Measurements from ENCODE around the gene KIAA1755. TPM values are rescaled to one million over a fixed set of nuclear protein-coding genes. Genes with fewer than 3 reads are reported as not detected.
A peak's percentile ranks its signal among the peaks of the same experiment; 100 is the strongest.
"Not testable (repeated sequence)": the region's sequence is repeated elsewhere in the genome, so short reads cannot be mapped to it uniquely, and the experiment has no call there.

KIAA1755 gene
- total RNA-seq, 2 donors from 2014 or later: not detected

GRCh38 chr20:38269040-38269439, 8.5 kb upstream of the KIAA1755 start:
- peaks cover 31% of the 10 kb centered on the region for H3K27me3 Mint-ChIP-seq
- ATAC-seq: no peak
- H3K9me3 ChIP-seq (ENCODE audit: control insufficient read depth, low read length, poor library complexity, severe bottlenecking): no peaks in the 10 kb centered on the region
- no peak overlapping the region for H3K27ac Mint-ChIP-seq
- DNase-seq: no peak
- no peaks in the 10 kb centered on the region for H3K4me1 Mint-ChIP-seq
- no peak overlapping the region for H3K4me3 Mint-ChIP-seq
- H3K36me3 Mint-ChIP-seq (ENCODE audit: low read depth): peaks cover 3% of the 10 kb centered on the region

- DNase-seq: no peak
- no peaks in the 10 kb centered on the region for H3K9me3 ChIP-seq (ENCODE audit: control insufficient read depth, low read length, poor library complexity, severe bottlenecking)
- Mint-ChIP-seq H3K4me3 (no peak overlapping the region), H3K27me3 (peaks cover 38% of the 10 kb centered on the region), H3K36me3 (ENCODE audit: low read depth) (peaks cover 3% of the 10 kb centered on the region), H3K4me1 (no peaks in the 10 kb centered on the region), H3K27ac (no peak overlapping the region)
- ATAC-seq: no peak
These were observed 7.5 kb upstream of the KIAA1755 start for GRCh38 chr20:38267901-38268514.

- Mint-ChIP-seq H3K27ac (no peak overlapping the region), H3K4me1 (no peaks in the 10 kb centered on the region), H3K27me3 (peaks cover 38% of the 10 kb centered on the region), H3K36me3 (ENCODE audit: low read depth) (peaks cover 3% of the 10 kb centered on the region), H3K4me3 (no peak overlapping the region)
- H3K9me3 ChIP-seq (ENCODE audit: control insufficient read depth, low read length, poor library complexity, severe bottlenecking): no peaks in the 10 kb centered on the region
- ATAC-seq: no peak
- DNase-seq: no peak
These were observed 6.8 kb upstream of the KIAA1755 start for GRCh38 chr20:38267296-38267695.

GRCh38 chr20:38266426-38266825, 5.9 kb upstream of the KIAA1755 start:
- no peak for ATAC-seq
- peaks cover 3% of the 10 kb centered on the region for H3K36me3 Mint-ChIP-seq (ENCODE audit: low read depth)
- no peaks in the 10 kb centered on the region for H3K4me1 Mint-ChIP-seq

GRCh38 chr20:38262931-38263330, 2.4 kb upstream of the KIAA1755 start:
- H3K4me3 Mint-ChIP-seq: no peak overlapping the region
- H3K27me3 Mint-ChIP-seq: peaks cover 63% of the 10 kb centered on the region
- no peak overlapping the region for H3K27ac Mint-ChIP-seq
- DNase-seq: no peak
- no peaks in the 10 kb centered on the region for H3K9me3 ChIP-seq (ENCODE audit: control insufficient read depth, low read length, poor library complexity, severe bottlenecking)
- H3K4me1 Mint-ChIP-seq: peaks cover 14% of the 10 kb centered on the region
- no peak for ATAC-seq
- H3K36me3 Mint-ChIP-seq (ENCODE audit: low read depth): peaks cover 16% of the 10 kb centered on the region

More at GRCh38 chr20:38266426-38266825, 5.9 kb upstream of the KIAA1755 start:
- no peak overlapping the region for H3K4me3 Mint-ChIP-seq
- H3K9me3 ChIP-seq (ENCODE audit: control insufficient read depth, low read length, poor library complexity, severe bottlenecking): no peaks in the 10 kb centered on the region
- H3K27ac Mint-ChIP-seq: no peak overlapping the region
- H3K27me3 Mint-ChIP-seq: peaks cover 46% of the 10 kb centered on the region
- no peak for DNase-seq

- H3K9me3 ChIP-seq (ENCODE audit: control insufficient read depth, low read length, poor library complexity, severe bottlenecking): no peaks in the 10 kb centered on the region
- Mint-ChIP-seq H3K36me3 (ENCODE audit: low read depth) (peaks cover 16% of the 10 kb centered on the region), H3K4me1 (peaks cover 14% of the 10 kb centered on the region), H3K27ac (no peak overlapping the region), H3K27me3 (peaks cover 73% of the 10 kb centered on the region), H3K4me3 (peak overlapping the region; percentile 66)
- ATAC-seq (no peak), DNase-seq (no peak)
These were observed 487 bp upstream of the KIAA1755 start for GRCh38 chr20:38261054-38261390.

- no peak overlapping the region for H3K27ac Mint-ChIP-seq
- no peak for ATAC-seq
- H3K36me3 Mint-ChIP-seq (ENCODE audit: low read depth): peaks cover 18% of the 10 kb centered on the region
- DNase-seq: no peak
- H3K4me3 Mint-ChIP-seq: peak overlapping the region; percentile 33
- peaks cover 83% of the 10 kb centered on the region for H3K27me3 Mint-ChIP-seq
- H3K9me3 ChIP-seq (ENCODE audit: control insufficient read depth, low read length, poor library complexity, severe bottlenecking): no peaks in the 10 kb centered on the region
- H3K4me1 Mint-ChIP-seq: peaks cover 14% of the 10 kb centered on the region
These were observed 534 bp downstream of the KIAA1755 start for GRCh38 chr20:38260025-38260377.

- ATAC-seq (no peak), DNase-seq (no peak)
- Mint-ChIP-seq H3K27ac (no peak overlapping the region), H3K4me3 (no peak overlapping the region), H3K4me1 (peaks cover 14% of the 10 kb centered on the region), H3K36me3 (ENCODE audit: low read depth) (peaks cover 18% of the 10 kb centered on the region), H3K27me3 (peaks cover 72% of the 10 kb centered on the region)
- no peaks in the 10 kb centered on the region for H3K9me3 ChIP-seq (ENCODE audit: control insufficient read depth, low read length, poor library complexity, severe bottlenecking)
These were observed 1.9 kb downstream of the KIAA1755 start for GRCh38 chr20:38258545-38259215.

- peaks cover 14% of the 10 kb centered on the region for H3K4me1 Mint-ChIP-seq
- DNase-seq: no peak
- H3K36me3 Mint-ChIP-seq (ENCODE audit: low read depth): peaks cover 18% of the 10 kb centered on the region
- H3K27me3 Mint-ChIP-seq: peaks cover 66% of the 10 kb centered on the region
- no peak for ATAC-seq
- no peaks in the 10 kb centered on the region for H3K9me3 ChIP-seq (ENCODE audit: control insufficient read depth, low read length, poor library complexity, severe bottlenecking)
- H3K4me3 Mint-ChIP-seq: no peak overlapping the region
- no peak overlapping the region for H3K27ac Mint-ChIP-seq
These were observed 3.6 kb downstream of the KIAA1755 start for GRCh38 chr20:38256966-38257365.

GRCh38 chr20:38256021-38256420, 4.5 kb downstream of the KIAA1755 start:
- Mint-ChIP-seq H3K27me3 (peaks cover 65% of the 10 kb centered on the region), H3K4me3 (no peak overlapping the region), H3K4me1 (peaks cover 12% of the 10 kb centered on the region)

GRCh38 chr20:38255393-38255792, 5.1 kb downstream of the KIAA1755 start:
- Mint-ChIP-seq H3K4me1 (peaks cover 9% of the 10 kb centered on the region), H3K4me3 (no peak overlapping the region), H3K27ac (no peak overlapping the region), H3K36me3 (ENCODE audit: low read depth) (peaks cover 12% of the 10 kb centered on the region), H3K27me3 (peaks cover 65% of the 10 kb centered on the region)
- DNase-seq (no peak), ATAC-seq (no peak)
- H3K9me3 ChIP-seq (ENCODE audit: control insufficient read depth, low read length, poor library complexity, severe bottlenecking): no peaks in the 10 kb centered on the region

More at GRCh38 chr20:38256021-38256420, 4.5 kb downstream of the KIAA1755 start:
- H3K9me3 ChIP-seq (ENCODE audit: control insufficient read depth, low read length, poor library complexity, severe bottlenecking): no peaks in the 10 kb centered on the region
- DNase-seq: no peak
- Mint-ChIP-seq H3K27ac (no peak overlapping the region), H3K36me3 (ENCODE audit: low read depth) (peaks cover 15% of the 10 kb centered on the region)
- no peak for ATAC-seq

- H3K4me3 Mint-ChIP-seq; H3K4me1 Mint-ChIP-seq; ATAC-seq; H3K9me3 ChIP-seq (ENCODE audit: control insufficient read depth, low read length, poor library complexity, severe bottlenecking); DNase-seq; H3K27ac Mint-ChIP-seq; H3K36me3 Mint-ChIP-seq (ENCODE audit: low read depth): not testable (repeated sequence)
- peaks cover 58% of the 10 kb centered on the region for H3K27me3 Mint-ChIP-seq
These were observed 5.9 kb downstream of the KIAA1755 start for GRCh38 chr20:38254621-38255020.

- Mint-ChIP-seq H3K4me3 (no peak overlapping the region), H3K4me1 (no peaks in the 10 kb centered on the region), H3K36me3 (ENCODE audit: low read depth) (peaks cover 6% of the 10 kb centered on the region), H3K27me3 (peaks cover 48% of the 10 kb centered on the region), H3K27ac (no peak overlapping the region)
- ATAC-seq (no peak), DNase-seq (no peak)
- no peaks in the 10 kb centered on the region for H3K9me3 ChIP-seq (ENCODE audit: control insufficient read depth, low read length, poor library complexity, severe bottlenecking)
These were observed 7.0 kb downstream of the KIAA1755 start for GRCh38 chr20:38253571-38253970.
